ENCODE results near the gene CHD3. TPM values are rescaled to one million over a fixed set of nuclear protein-coding genes. Genes with fewer than 3 reads are reported as not detected.

The CHD3 gene
- total and polyA plus RNA-seq, 2 of the 13 experiments (the other 11 are each of a cell fraction or from before 2014, with no cell fraction given) = 2.7 to 3.7 TPM

GRCh38 chr17:7841396-7841914 is 47.1 kb upstream of the CHD3 start:
- POLR2A ChIA-PET = interaction anchor here (0.8 to 6.4 kb wide), 8 partner anchors 8 to 285 kb away, joined by 3 to 159 read pairs (median 4); partner anchors contain the start of genes CYB5D1, KDM6B, MPDU1 and NAA38
- peak; percentile 20 for ATAC-seq
- no peak overlapping the region for H2AFZ ChIP-seq (ENCODE audit: low read length)
- H4K20me1 ChIP-seq (ENCODE audit: insufficient read depth, low read length) = peaks cover 26% of the 10 kb centered on the region
- no peak for FAIRE-seq
- no peaks in the 10 kb centered on the region for H3K9me3 ChIP-seq (ENCODE audit: low read length)
- WGBS (ENCODE audit: low lambda C conversion rate) = 5% methylated on average over 11 of the region's 34 CpGs
- peak overlapping the region; percentile 97 for H3K27ac ChIP-seq (ENCODE audit: extremely low read length, insufficient read depth, low read length)
- peaks cover 0 to 3% of the 10 kb centered on the region in 2 experiments; a peak in 1 of 5 replicates for H3K27me3 ChIP-seq (ENCODE audit: control insufficient read depth in 1 of 2, insufficient read depth in 2 of 2, low read length in 2 of 2)
- peak overlapping the region; percentile 83 to 95 (median 86) for H3K4me3 ChIP-seq (replicated peaks in 1 of 3; ENCODE audit: insufficient read depth in 1 of 3, low read depth in 2 of 3, low read length in 3 of 3)
- CTCF ChIA-PET (ENCODE audit: low intra/inter-chr PET ratio, low total read pairs) = interaction anchor here (0.8 kb wide), 1 partner anchor 19 kb away, joined by 3 read pairs; no protein-coding TSS in a partner anchor
- H3K4me2 ChIP-seq (ENCODE audit: low read depth, low read length) = peak overlapping the region; percentile 96
- in situ Hi-C loops (cut with HindIII; ENCODE audit: extremely low pct_ligation_motif_present, low pct_unique_long_range_greater_than_20kb) = loop anchor here (10.0 kb wide), 1 partner anchor 267 kb away; the partner anchor contains the start of gene CD68
- peaks cover 49% of the 10 kb centered on the region for H3K4me1 ChIP-seq (ENCODE audit: insufficient read depth, low read length)
- H3K9ac ChIP-seq (ENCODE audit: insufficient read depth, low read depth, low read length) = peak overlapping the region; percentile 96
- intact Hi-C loops (cut with micrococcal nuclease; ENCODE audit: unreplicated experiment) = loop anchor here (5.0 kb wide), 1 partner anchor 201 kb away; no protein-coding TSS in a partner anchor
- peaks cover 61% of the 10 kb centered on the region for H3K79me2 ChIP-seq (ENCODE audit: insufficient read depth, low read length)
- DNase-seq (ENCODE audit: low spot score) = peak; percentile 69
- BruUV-seq (replicated peaks) = no TSS peak
- peaks cover 10 to 12% of the 10 kb centered on the region in 2 experiments; a peak in 4 of 5 replicates for H3K36me3 ChIP-seq (replicated peaks in 1 of 2; ENCODE audit: control insufficient read depth in 1 of 2, insufficient read depth in 2 of 2, low read length in 2 of 2)
- peak; percentile 46 for TF ChIP-seq CREB1 (IDR thresholded peaks at IDR 0.05)
- TF ChIP-seq CREB1 (CRISPR knock-in tag; IDR thresholded peaks at IDR 0.05) = no peak
- no peak for TF ChIP-seq KMT2B (CRISPR knock-in tag; IDR thresholded peaks at IDR 0.05)
- TF ChIP-seq ZNF678 (CRISPR knock-in tag; IDR thresholded peaks at IDR 0.05) = 0 out of 2 replicates have a peak, but pooled peaks have one; percentile 40
- TF ChIP-seq GLI4 (CRISPR knock-in tag; IDR thresholded peaks at IDR 0.05; ENCODE audit: borderline replicate concordance) = no peak
- no peak for TF ChIP-seq HNF1A (IDR thresholded peaks at IDR 0.05; ENCODE audit: low read depth)
- 0 out of 2 replicates have a peak, but pooled peaks have one; percentile 20 for TF ChIP-seq HNF1A (CRISPR knock-in tag; IDR thresholded peaks at IDR 0.05; ENCODE audit: borderline replicate concordance)
- TF ChIP-seq TFDP2 (CRISPR knock-in tag; IDR thresholded peaks at IDR 0.05) = no peak
- no peak for TF ChIP-seq GATA4 (IDR thresholded peaks at IDR 0.05; ENCODE audit: borderline replicate concordance, low read depth)
- TF ChIP-seq FOXP4 (CRISPR knock-in tag; IDR thresholded peaks at IDR 0.05) = no peak
- TF ChIP-seq CENPX (CRISPR knock-in tag; IDR thresholded peaks at IDR 0.05) = no peak
- TF ChIP-seq ATAD3A (CRISPR knock-in tag; IDR thresholded peaks at IDR 0.05) = no peak
- 0 out of 2 replicates have a peak, but pooled peaks have one; percentile 33 for TF ChIP-seq RXRA (CRISPR knock-in tag; IDR thresholded peaks at IDR 0.05)
- TF ChIP-seq DRAP1 (CRISPR knock-in tag; IDR thresholded peaks at IDR 0.05) = no peak
- TF ChIP-seq DNMT1 (CRISPR knock-in tag; IDR thresholded peaks at IDR 0.05) = no peak
